GM12875 (cell line): ENCODE measurements around the gene PAX2.

ENCODE experiments used
- H3K4me3 ChIP-seq: one replicate; pipeline ENCODE4 v1.5.1; 2011; ENCODE audit warnings: low read depth, low read length, control low read depth
- TF ChIP-seq, protein P1 (sequence below): IDR thresholded peaks from 2 replicates; pipeline ENCODE4 v1.5.1; 2011; ENCODE audit warnings: low read depth, mild to moderate bottlenecking, control low read depth, inconsistent platforms, low read length, moderate library complexity, borderline replicate concordance; ENCODE audit not compliant: insufficient read depth

The PAX2 gene

DNA sequence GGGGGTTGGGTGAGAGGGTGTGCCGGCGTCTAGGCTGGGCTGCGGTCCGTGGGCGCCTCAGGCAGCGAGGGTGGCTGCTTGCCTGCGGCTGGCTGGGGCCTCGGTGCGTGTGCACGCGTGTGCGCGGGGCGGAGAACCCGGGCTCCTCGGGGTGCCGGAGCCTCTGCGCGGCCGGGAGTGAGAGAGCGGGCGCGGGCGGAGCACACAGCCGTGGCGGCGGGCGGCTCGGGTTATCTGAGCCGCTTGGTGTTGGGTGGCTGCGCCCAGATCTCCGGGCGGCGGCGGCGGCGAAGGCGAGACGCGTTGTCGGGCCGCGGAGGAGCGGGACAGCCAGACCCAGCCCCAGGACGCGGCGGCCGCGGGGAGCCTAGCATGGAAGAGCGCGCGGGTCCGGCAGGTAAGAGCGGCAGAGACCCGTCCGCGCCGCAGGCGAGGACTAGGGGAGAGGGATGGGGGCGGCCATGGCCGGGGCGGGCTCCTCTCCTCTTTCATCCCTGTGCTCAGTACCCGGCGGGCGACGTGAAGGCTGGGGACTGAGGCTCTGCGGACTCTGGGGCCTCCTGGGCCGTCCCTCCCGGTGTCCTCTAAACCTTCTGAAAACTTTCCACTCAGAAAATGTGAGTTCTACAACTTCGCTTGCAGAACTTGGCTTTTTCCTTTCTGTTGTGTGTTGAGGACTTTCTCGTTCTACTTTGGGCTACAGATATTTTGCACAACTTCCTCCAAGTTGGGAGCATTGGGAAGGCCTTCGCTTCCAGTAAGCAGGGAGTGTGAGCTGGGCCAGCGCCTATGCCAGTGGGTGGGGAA is 9.8 kb upstream of the PAX2 start:
- H3K4me3 ChIP-seq: no peak overlapping the region
- TF ChIP-seq, protein P1, sequence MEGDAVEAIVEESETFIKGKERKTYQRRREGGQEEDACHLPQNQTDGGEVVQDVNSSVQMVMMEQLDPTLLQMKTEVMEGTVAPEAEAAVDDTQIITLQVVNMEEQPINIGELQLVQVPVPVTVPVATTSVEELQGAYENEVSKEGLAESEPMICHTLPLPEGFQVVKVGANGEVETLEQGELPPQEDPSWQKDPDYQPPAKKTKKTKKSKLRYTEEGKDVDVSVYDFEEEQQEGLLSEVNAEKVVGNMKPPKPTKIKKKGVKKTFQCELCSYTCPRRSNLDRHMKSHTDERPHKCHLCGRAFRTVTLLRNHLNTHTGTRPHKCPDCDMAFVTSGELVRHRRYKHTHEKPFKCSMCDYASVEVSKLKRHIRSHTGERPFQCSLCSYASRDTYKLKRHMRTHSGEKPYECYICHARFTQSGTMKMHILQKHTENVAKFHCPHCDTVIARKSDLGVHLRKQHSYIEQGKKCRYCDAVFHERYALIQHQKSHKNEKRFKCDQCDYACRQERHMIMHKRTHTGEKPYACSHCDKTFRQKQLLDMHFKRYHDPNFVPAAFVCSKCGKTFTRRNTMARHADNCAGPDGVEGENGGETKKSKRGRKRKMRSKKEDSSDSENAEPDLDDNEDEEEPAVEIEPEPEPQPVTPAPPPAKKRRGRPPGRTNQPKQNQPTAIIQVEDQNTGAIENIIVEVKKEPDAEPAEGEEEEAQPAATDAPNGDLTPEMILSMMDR: no peak

DNA sequence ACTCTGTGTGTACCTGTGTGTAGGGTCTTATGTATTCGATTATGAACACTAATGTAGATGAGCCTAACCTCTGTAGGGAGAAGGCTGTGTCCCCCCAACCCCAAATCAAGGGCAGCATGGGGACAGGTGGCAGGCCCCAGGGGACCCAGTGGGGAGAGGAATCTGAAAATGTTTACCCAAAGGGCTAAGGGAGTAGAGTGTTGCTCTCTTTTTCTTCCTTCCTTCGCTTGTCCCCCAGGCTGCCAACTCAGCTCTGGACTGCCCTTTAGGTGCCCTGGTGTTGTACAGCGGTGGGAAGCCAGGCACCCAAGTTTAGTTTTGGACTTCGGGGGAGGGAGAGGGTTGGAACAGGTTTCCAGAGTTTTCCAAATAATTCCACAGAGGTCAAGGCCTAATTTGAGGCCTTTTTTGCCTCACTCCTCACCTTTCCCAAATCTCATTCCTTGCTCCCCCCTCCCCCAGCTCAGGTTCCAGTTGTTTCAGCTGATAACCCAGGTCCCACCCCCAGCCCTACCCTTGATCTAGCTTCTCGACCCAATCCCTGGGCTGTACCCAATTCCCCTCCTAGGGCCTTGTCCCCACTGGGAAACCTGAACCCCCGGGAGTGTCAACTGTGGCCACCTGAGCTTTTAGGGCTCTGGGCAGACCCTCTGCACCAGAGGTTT is 9.1 kb upstream of the PAX2 start:
- H3K4me3 ChIP-seq: no peak overlapping the region
- TF ChIP-seq, protein P1: no peak

DNA sequence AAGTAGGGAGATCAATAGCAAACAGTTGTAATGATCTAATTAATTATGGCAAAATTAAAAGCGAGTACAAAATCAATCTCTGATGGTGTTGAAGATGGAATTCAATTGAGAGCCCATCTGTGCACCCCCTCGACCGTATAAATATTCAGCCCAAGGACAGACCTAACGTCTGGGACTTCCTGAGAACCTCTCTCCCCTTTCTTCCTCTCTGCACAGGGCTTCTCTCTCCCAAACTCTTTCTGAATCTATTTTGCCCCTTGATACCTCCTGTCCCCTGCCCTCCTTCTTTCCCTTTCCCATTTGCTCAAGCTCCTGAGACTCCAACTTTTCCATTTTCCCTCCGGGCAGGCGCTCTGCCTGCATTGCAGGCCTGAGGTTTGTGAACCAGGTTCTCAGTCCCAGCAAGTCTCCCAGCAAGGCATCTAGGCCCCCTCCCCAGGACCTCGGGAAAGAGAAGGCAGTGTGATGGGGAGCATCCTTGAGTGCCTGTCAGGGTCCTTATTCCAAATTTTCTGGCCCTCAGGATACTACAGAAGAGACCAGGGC is 8.5 kb upstream of the PAX2 start:
- TF ChIP-seq, protein P1: no peak
- no peak overlapping the region for H3K4me3 ChIP-seq

DNA sequence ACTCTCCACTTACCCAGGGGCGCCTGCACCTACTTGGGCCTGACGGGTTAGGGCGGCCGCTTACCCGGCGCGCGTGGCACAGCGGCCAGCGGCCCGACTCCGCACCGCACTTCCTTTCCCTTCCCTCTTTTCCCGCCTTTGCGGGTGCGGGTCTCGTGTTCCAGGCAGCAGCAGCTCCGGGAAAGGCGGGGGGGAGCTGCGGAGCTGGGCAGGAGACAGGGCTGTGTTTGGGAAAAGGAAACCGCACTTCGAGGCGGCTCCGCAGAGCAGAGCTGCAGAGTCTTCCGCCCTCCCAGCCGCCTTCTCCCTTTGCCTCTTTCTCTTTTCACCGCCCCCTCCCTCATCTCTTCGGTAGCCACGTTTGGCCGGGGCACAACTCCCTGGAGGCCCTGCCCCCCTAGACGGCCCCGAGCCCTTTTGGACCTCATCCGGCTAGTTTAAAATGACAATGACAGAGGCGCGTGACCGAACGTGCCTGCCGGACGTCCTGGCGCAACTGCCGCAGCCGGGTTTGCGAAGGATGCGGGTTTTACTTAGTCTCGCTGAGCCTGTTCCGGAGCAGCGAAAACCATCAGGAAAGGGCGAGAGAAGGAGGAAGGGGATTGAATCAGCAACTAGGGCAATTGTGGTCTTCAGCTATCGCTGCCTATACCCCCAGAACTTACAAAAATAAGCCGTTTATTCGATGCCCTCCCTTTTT is 7.9 kb upstream of the PAX2 start:
- TF ChIP-seq, protein P1: no peak
- H3K4me3 ChIP-seq: no peak overlapping the region

GRCh38 chr10:100738055-100738827 is 7.1 kb upstream of the PAX2 start:
- no peak overlapping the region for H3K4me3 ChIP-seq
- TF ChIP-seq, protein P1: no peak

DNA sequence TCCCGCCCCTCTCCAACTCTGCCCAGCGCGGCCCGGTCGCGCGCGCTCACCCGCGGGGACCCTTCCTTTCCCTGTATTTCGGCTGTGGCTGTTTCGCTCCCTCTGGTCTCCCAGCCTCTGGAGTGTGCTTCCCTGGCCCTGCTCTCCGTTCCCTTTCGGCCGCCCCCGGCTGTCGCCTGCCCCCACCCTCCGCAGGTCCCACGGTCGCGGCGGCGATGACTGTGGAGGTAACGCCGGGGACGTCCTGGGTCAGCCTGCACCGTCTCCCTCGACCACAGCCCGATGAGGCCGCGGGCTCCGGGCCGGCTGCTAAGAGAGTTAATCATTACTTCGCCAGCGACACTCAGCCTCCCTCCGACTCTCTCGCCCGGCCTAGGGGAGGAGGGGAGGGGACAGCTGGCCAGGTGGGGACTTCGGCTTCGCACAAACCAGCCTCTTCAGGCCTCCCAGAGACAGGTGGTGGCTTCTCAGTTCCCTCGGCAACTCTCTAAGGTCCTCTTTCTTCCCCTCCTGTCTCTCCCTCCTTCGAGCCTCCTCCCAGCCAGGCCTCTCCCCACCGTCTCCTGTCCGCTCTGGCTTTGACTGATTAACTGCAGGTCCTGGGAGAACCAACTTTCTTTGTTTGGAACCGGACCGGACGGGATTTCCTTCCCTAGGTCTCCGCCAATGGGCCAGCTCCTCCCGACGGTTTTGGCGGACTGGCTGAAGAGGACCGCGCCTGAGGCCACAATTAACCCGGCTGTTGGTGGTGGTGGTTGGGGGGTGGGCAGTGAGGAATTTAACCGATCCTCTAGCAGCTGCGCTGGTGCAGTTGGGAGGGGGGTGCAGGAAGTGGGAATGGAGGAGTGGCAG is 5.6 kb upstream of the PAX2 start:
- H3K4me3 ChIP-seq: no peak overlapping the region
- TF ChIP-seq, protein P1: no peak
